Measurements from ENCODE around the gene TTBK1. TPM values are rescaled to one million over a fixed set of nuclear protein-coding genes. Genes with fewer than 3 reads are reported as not detected.

TTBK1 gene
- polyA plus RNA-seq, 1 donor from 2014 or later, result 4.2 TPM

DNA sequence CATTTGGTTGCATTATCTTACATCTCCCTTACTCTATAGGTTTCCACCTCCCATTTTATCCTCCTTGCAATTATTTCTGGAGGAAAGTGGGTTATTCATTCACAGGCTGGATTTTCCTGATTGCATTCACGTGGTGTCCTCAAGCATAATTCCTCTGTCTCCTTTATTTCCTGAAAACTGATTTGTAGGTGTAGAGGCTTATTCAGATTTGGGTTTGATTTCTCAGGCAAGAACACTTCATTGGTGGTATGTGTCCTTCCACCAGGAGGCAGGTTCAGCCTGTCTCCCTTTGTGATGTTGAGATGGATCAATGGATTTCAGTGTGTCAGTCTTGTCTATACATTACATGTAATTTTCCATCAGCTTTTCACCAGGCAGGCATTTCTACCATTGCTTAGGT is 31.3 kb upstream of the TTBK1 start:
- Histone ChIP-seq H3K27me3 (ENCODE audit: insufficient read depth, low read depth, low read length) (no peaks in the 10 kb centered on the region), H3K4me3 (ENCODE audit: low read length) (no peak overlapping the region), H3K36me3 (ENCODE audit: insufficient read depth, low read length) (no peaks in the 10 kb centered on the region), H3K27ac (ENCODE audit: low read length) (no peak overlapping the region), H2AFZ (ENCODE audit: low read depth, low read length) (no peak overlapping the region), H3K9me3 (ENCODE audit: low read length) (no peaks in the 10 kb centered on the region), H3K4me2 (ENCODE audit: low read length) (no peak overlapping the region), H4K20me1 (ENCODE audit: insufficient read depth) (no peaks in the 10 kb centered on the region), H3K9me2 (ENCODE audit: insufficient read depth, low read length) (no peaks in the 10 kb centered on the region), H3K79me2 (replicated peaks; ENCODE audit: insufficient read depth, low read length) (no peaks in the 10 kb centered on the region), H3K9ac (ENCODE audit: low read length) (no peak overlapping the region), H3F3A (ENCODE audit: insufficient read depth, low read length, poor library complexity, severe bottlenecking) (no peaks in the 10 kb centered on the region)
- TF ChIP-seq, protein P1, sequence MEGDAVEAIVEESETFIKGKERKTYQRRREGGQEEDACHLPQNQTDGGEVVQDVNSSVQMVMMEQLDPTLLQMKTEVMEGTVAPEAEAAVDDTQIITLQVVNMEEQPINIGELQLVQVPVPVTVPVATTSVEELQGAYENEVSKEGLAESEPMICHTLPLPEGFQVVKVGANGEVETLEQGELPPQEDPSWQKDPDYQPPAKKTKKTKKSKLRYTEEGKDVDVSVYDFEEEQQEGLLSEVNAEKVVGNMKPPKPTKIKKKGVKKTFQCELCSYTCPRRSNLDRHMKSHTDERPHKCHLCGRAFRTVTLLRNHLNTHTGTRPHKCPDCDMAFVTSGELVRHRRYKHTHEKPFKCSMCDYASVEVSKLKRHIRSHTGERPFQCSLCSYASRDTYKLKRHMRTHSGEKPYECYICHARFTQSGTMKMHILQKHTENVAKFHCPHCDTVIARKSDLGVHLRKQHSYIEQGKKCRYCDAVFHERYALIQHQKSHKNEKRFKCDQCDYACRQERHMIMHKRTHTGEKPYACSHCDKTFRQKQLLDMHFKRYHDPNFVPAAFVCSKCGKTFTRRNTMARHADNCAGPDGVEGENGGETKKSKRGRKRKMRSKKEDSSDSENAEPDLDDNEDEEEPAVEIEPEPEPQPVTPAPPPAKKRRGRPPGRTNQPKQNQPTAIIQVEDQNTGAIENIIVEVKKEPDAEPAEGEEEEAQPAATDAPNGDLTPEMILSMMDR (IDR thresholded peaks at IDR 0.05; ENCODE audit: poor library complexity, severe bottlenecking), result peak; percentile 39
- TF ChIP-seq RAD21 (conservative IDR thresholded peaks at IDR 0.05) (peak; percentile 27), MXI1 (conservative IDR thresholded peaks at IDR 0.05; ENCODE audit: poor library complexity, severe bottlenecking) (no peak)

DNA sequence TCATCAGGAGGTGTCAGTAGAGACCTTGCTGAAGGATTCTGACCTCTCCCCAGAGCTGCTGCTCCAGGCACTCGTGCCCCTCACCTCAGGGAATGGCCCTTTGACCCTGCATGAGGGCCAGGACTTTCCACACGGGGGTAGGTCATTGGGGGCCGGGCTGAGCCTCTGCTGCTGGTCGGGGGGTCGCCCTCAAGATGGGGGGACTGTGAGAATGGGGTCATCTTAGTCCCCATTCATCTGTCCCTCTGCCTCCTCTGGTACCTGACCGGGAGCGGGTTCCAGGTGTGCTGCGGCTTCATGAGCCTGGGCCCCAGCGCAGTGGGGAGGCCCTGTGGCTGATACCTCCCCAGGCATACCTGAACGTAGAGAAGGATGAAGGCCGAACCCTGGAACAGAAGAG is 29.9 kb upstream of the TTBK1 start:
- H3K4me2 ChIP-seq (ENCODE audit: low read length), result no peak overlapping the region
- TF ChIP-seq EZH2 (IDR thresholded peaks at IDR 0.05; ENCODE audit: borderline replicate concordance, insufficient read depth, low read length, poor library complexity, severe bottlenecking) (no peak), MXI1 (conservative IDR thresholded peaks at IDR 0.05; ENCODE audit: poor library complexity, severe bottlenecking) (no peak), RAD21 (conservative IDR thresholded peaks at IDR 0.05) (no peak), EP300 (conservative IDR thresholded peaks at IDR 0.05; ENCODE audit: poor library complexity, severe bottlenecking) (no peak), POLR2AphosphoS5 (IDR thresholded peaks at IDR 0.05) (no peak), TAF1 (IDR thresholded peaks at IDR 0.05; ENCODE audit: low read depth) (no peak), SMC3 (conservative IDR thresholded peaks at IDR 0.05; ENCODE audit: poor library complexity) (no peak)
- TF ChIP-seq, protein P1 (IDR thresholded peaks at IDR 0.05; ENCODE audit: poor library complexity, severe bottlenecking), result no peak
- H2AFZ ChIP-seq (ENCODE audit: low read depth, low read length), result no peak overlapping the region

DNA sequence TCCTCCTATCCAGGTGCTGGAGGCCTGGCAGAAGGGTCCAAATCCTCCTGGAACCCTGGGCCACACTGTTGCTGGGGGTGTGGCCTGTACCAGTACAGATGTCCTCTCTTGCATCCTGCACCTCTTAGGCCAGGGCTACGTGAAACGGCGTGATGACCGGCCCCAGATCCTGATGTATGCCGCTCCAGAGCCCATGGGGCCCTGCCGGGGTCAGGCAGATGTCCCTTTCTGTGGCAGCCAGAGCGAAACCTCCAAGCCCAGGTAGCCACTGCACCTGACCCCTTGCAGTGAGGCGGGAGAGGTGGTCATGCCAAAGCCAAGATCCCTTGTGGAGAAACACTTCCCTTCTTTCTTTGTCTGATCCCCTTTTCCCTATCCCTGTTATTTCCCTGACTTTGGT is 28.2 kb upstream of the TTBK1 start:
- H2AFZ ChIP-seq (ENCODE audit: low read depth, low read length), result no peak overlapping the region
- H3K27ac ChIP-seq (ENCODE audit: low read length), result no peak overlapping the region
- H3K36me3 ChIP-seq (ENCODE audit: insufficient read depth, low read length), result no peaks in the 10 kb centered on the region
- H3K27me3 ChIP-seq (ENCODE audit: insufficient read depth, low read depth, low read length), result no peaks in the 10 kb centered on the region
- no peaks in the 10 kb centered on the region for H3F3A ChIP-seq (ENCODE audit: insufficient read depth, low read length, poor library complexity, severe bottlenecking)
- no peaks in the 10 kb centered on the region for H3K79me2 ChIP-seq (replicated peaks; ENCODE audit: insufficient read depth, low read length)
- H3K9me2 ChIP-seq (ENCODE audit: insufficient read depth, low read length), result no peaks in the 10 kb centered on the region
- H4K20me1 ChIP-seq (ENCODE audit: insufficient read depth), result no peaks in the 10 kb centered on the region
- TF ChIP-seq RAD21 (conservative IDR thresholded peaks at IDR 0.05) (no peak), SMC3 (conservative IDR thresholded peaks at IDR 0.05; ENCODE audit: poor library complexity) (no peak), POLR2AphosphoS5 (IDR thresholded peaks at IDR 0.05) (no peak), EZH2 (IDR thresholded peaks at IDR 0.05; ENCODE audit: borderline replicate concordance, insufficient read depth, low read length, poor library complexity, severe bottlenecking) (no peak), MXI1 (conservative IDR thresholded peaks at IDR 0.05; ENCODE audit: poor library complexity, severe bottlenecking) (no peak), TAF1 (IDR thresholded peaks at IDR 0.05; ENCODE audit: low read depth) (no peak), EP300 (conservative IDR thresholded peaks at IDR 0.05; ENCODE audit: poor library complexity, severe bottlenecking) (no peak)
- TF ChIP-seq, protein P2, sequence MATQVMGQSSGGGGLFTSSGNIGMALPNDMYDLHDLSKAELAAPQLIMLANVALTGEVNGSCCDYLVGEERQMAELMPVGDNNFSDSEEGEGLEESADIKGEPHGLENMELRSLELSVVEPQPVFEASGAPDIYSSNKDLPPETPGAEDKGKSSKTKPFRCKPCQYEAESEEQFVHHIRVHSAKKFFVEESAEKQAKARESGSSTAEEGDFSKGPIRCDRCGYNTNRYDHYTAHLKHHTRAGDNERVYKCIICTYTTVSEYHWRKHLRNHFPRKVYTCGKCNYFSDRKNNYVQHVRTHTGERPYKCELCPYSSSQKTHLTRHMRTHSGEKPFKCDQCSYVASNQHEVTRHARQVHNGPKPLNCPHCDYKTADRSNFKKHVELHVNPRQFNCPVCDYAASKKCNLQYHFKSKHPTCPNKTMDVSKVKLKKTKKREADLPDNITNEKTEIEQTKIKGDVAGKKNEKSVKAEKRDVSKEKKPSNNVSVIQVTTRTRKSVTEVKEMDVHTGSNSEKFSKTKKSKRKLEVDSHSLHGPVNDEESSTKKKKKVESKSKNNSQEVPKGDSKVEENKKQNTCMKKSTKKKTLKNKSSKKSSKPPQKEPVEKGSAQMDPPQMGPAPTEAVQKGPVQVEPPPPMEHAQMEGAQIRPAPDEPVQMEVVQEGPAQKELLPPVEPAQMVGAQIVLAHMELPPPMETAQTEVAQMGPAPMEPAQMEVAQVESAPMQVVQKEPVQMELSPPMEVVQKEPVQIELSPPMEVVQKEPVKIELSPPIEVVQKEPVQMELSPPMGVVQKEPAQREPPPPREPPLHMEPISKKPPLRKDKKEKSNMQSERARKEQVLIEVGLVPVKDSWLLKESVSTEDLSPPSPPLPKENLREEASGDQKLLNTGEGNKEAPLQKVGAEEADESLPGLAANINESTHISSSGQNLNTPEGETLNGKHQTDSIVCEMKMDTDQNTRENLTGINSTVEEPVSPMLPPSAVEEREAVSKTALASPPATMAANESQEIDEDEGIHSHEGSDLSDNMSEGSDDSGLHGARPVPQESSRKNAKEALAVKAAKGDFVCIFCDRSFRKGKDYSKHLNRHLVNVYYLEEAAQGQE (IDR thresholded peaks at IDR 0.05; ENCODE audit: borderline replicate concordance), result no peak
- TF ChIP-seq, protein P1 (IDR thresholded peaks at IDR 0.05; ENCODE audit: poor library complexity, severe bottlenecking), result no peak
- no peaks in the 10 kb centered on the region for H3K9me3 ChIP-seq (ENCODE audit: low read length)
- no peak overlapping the region for H3K9ac ChIP-seq (ENCODE audit: low read length)
- H3K4me3 ChIP-seq (ENCODE audit: low read length), result no peak overlapping the region
- no peak overlapping the region for H3K4me2 ChIP-seq (ENCODE audit: low read length)

More for the DNA sequence above, 29.9 kb upstream of the TTBK1 start:
- Histone ChIP-seq H3K9me3 (ENCODE audit: low read length) (no peaks in the 10 kb centered on the region), H3K27ac (ENCODE audit: low read length) (no peak overlapping the region), H4K20me1 (ENCODE audit: insufficient read depth) (no peaks in the 10 kb centered on the region), H3K79me2 (replicated peaks; ENCODE audit: insufficient read depth, low read length) (no peaks in the 10 kb centered on the region), H3K9me2 (ENCODE audit: insufficient read depth, low read length) (no peaks in the 10 kb centered on the region), H3K36me3 (ENCODE audit: insufficient read depth, low read length) (no peaks in the 10 kb centered on the region), H3K27me3 (ENCODE audit: insufficient read depth, low read depth, low read length) (no peaks in the 10 kb centered on the region), H3K9ac (ENCODE audit: low read length) (no peak overlapping the region), H3K4me3 (ENCODE audit: low read length) (no peak overlapping the region), H3F3A (ENCODE audit: insufficient read depth, low read length, poor library complexity, severe bottlenecking) (no peaks in the 10 kb centered on the region)

Measured in neural cell (in vitro differentiated cells).